Right renal cortex interstitium (tissue), 3 donors: ENCODE data around the gene ETDB. TPM values are rescaled to one million over a fixed set of nuclear protein-coding genes. Genes with fewer than 3 reads are reported as not detected.
"Not testable (repeated sequence)": the region's sequence is repeated elsewhere in the genome, so short reads cannot be mapped to it uniquely, and the experiment has no call there.

Source experiments
- DNase-seq, 3 donors: peaks; one replicate each; pipeline ENCODE4 v3.0.0-alpha.2; 2013; ENCODE audit warnings: low read depth in 3 of 3, low spot score in 2 of 3
- polyA plus RNA-seq, 3 donors: library from polyadenylated mRNA; unstranded; fragments of 120-200 nt; gene quantifications; one replicate each; pipeline ENCODE4 v1.2.1, GENCODE V29; 2013; ENCODE audit not compliant: insufficient read length in 3 of 3

ETDB gene
- polyA plus RNA-seq, result not detected

DNA sequence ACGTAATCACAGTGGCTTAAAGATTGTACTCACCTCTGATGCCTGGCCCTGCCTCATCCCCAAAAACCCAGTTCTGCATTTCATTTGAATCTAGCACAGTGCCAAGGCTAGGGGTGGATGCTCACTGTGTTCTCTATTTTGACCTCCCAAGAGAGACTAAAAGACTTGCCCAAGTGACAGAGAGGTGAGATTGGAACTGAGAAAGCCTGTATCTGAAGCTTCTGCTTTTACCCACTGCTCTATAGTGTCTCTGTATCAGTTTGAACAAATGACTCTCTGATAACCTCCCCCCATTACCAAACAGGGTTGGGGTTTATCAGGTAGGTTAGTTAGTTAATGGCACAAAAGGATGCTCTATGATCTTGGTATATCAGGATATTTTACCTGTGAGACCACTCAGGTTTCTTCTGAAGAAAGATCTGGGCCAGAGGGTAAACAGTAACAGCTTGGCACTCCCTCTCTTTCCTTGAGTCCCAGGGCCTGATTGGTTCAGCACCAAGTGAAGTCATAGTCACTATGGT, at the start of gene ETDB:
Gene ETDB, minus strand, starts transcription at position 471 of the 521 bp plus-strand sequence. CDS start 1,265 bp downstream, outside the sequence.
- not testable (repeated sequence) for DNase-seq

GRCh38 chrX:135169534-135169933, 49.2 kb upstream of the ETDB start:
- not testable (repeated sequence) for DNase-seq

DNA sequence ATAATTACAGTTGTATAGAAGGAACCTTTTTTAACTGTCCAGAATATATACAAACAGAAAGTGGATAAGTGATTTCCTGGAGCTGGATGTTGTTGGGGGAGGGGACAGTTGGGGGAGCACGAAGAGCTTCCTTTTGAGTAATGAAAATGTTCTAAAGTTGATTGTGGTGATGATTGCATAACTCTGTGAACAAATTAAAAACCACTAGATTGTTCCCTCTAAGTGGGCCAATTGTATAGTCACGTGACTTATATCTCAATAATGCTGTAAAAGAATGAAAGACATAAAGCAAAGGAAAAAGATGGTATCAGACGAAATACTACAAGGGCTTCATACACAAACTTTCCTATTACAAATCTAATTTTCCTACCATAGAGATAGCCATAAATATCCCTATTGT, 48.2 kb upstream of the ETDB start:
- DNase-seq, result no peak

DNA sequence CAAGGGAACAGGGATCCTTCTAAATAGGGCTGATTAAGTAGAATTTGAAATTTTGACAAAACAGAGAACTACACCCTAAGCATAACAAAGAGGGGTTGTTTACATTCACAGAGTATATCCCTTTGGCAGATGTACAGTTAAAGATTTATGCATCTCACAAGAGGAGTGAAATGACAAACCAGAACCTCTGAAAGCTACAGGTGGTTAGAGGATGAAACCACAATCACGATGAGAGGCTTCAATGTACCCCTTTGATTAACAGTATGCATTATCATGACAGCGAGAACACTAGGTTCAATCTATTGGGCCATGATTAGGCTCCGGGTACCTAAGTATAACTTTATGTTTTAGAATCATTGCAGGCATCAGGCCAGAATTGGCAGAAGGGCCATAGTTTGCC, 34.4 kb upstream of the ETDB start:
- DNase-seq, result not testable (repeated sequence)

DNA sequence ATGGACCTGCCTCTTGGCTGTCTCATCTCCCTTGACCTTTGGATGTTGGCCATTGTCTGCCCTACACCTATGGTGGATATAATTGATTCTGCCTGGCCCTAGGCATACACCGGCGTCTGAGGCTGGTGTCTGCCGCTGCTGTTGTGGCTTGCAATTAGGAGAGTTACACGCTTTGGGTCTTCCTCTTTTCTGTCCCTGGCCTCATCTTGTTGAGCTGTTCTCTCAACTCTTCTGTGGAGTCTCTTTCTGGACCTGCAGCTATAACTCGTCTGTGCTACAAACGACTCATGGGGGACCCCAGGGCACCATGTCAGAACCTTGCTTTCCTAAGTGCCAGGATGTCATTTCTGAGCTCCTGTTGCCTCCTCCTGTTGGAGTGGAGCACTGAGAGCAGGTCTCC, 5.8 kb upstream of the ETDB start:
- DNase-seq, result not testable (repeated sequence)

DNA sequence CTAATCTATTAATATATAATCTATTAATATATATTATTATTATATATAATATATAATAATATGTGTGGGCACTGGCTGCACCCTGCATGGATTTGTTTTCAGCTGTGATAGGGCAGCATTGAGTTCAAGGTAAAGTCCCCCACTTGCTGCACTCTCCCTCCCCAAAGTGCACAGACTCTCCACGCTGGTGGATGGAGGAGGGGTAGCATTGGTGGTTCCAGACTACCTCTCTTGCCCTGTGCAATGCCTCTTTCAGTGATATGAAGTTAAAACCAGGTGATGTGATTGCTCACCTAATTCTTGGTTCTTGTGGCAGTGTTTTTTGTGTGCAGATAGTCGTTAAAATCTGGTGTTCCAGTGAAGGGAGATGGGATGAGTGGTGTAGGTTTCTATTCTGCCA, 4.3 kb downstream of the ETDB start:
- DNase-seq, result not testable (repeated sequence)

DNA sequence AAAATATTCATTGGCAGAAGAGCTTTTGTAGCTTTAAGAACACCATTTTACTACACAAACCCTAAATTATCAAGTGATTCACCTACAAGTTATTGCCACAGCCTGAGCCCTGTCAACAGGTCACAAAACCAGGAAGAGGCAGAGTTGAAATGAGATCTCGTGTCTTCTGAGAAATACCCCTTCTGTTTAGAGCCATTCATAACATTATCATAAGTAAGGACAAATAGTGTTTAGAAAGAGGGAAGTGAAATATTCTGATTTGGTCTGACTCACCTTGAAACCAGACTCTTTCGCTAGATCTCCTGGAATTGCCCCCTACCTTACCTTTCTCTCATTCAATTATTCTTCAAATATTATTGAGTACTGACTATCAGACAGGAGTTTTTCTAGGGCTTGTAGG, 5.9 kb downstream of the ETDB start:
- DNase-seq, result no peak

DNA sequence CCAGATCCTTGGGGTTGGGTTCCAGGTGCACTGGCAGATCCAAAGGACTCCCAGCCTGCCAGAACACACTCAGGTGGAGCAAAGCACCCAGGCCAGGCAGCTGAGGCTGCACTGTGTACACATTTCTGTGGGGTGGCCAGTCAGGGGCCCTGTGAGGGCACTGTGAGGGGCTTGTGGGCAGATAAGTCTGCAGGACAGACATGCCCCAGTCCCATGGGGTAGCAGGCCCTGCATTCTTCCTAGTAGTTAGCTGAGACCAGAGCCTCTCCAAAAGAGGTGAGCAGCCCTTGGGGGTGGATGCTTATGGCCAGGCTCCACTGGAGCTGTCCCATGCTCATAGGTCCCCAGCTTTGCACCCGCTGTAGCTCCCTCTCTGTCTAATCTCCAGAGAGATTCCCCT, 7.6 kb downstream of the ETDB start:
- DNase-seq, result no peak

DNA sequence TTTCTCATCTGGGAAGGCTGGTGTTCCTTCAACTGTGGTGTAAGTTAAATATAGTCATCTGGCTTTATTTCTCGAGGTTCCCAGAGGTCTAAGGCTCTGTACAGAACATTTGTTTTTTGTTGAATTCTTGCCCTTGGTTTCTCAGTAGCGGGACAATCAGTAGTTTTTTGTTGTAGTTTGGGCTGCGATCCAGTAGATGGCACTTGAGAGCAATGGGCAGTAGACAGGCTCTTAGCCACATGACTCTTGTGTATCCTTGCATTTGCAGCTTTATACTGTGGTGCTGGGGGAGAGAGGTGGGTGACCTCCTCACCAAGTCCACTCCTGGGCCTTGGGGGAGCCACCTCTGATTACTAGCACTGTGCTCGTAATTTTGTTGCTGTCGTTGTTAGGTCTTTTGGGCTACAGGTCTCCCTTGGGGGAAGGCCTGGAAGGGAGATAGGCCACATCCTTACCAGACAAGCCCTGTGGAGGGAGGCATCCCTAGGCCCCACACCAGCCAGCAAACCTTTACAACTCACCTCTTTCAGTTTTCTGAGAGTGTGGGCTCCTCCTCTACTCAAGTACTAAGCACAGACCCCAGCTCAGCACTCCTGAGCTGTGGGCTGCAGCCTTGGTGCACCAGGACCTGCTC, 8.1 kb downstream of the ETDB start:
- DNase-seq, result no peak

GRCh38 chrX:135109554-135109953, 10.8 kb downstream of the ETDB start:
- DNase-seq, result no peak

DNA sequence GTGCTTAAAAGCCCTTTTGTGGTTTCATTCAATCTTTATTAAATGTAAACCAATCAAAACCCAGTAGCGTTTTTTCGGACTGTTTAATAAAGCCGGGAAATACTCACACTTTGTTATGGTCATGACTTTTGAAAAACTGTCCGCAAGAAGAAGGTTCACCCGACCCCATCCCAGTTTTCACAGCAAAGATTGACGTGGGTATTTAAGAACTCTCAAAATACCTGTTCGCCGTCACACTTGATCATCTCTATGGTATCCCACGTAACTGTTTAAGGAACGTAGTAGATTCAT, 20.9 kb downstream of the ETDB start:
- no peak for DNase-seq

- DNase-seq, result not testable (repeated sequence)
Measured at GRCh38 chrX:135097196-135097744, 23.1 kb downstream of the ETDB start.

- no peak for DNase-seq
Measured at GRCh38 chrX:135095715-135096114, 24.6 kb downstream of the ETDB start.

DNA sequence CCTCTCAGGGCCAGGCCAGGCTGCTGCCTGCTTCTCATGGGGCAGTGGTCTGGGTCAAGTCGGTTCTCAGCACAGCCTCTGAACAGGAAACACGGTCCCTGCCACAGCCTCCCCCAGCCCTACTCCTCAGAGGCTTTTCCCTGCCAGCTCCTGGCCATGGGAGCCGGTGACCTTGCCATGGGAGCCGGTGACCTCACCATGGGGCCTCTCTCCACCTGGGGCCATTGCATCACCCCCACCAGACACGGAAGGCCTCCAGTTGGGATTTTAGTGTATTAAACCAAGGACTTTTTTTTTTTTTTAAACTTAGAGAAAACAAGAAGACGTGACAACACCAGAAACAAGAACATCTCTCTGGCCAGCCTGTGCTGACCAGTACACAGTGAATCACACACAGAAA, 25.6 kb downstream of the ETDB start:
- no peak for DNase-seq

GRCh38 chrX:135089126-135089525, 31.2 kb downstream of the ETDB start:
- DNase-seq, result no peak

GRCh38 chrX:135087867-135088266, 32.5 kb downstream of the ETDB start:
- no peak for DNase-seq

GRCh38 chrX:135086197-135086854, 34.0 kb downstream of the ETDB start:
- no peak for DNase-seq

GRCh38 chrX:135081693-135082404, 38.5 kb downstream of the ETDB start:
- DNase-seq, result no peak
